Prostate gland (tissue), 2 donors: ENCODE results near the gene BFSP1. TPM values are rescaled to one million over a fixed set of nuclear protein-coding genes. Genes with fewer than 3 reads are reported as not detected.

ENCODE experiments used
- DNase-seq: peaks from one replicate; pipeline ENCODE4 v3.0.0-alpha.2; 2019; ENCODE audit warnings: low spot score
- H3K27ac ChIP-seq, 2 donors: fragments of 200-600 bp; sonication (generic); 2 replicates each; pipeline ENCODE4 v1.5.1; 2017 to 2019
- H3K27me3 ChIP-seq: fragments of 200-600 bp; sonication (generic); replicated peaks from 2 replicates; pipeline ENCODE4 v1.5.1; 2019; ENCODE audit not compliant: insufficient read depth
- H3K36me3 ChIP-seq, 2 donors: fragments of 200-600 bp; sonication (generic); 1 replicate in 1 of 2; 2 replicates in 1 of 2; pipeline versions ENCODE4 v1.5.1 to v1.8.1; 2017 to 2019
- H3K4me1 ChIP-seq: fragments of 200-600 bp; sonication (generic); replicated peaks from 2 replicates; pipeline ENCODE4 v1.5.1; 2019
- H3K4me3 ChIP-seq, 2 donors: fragments of 200-600 bp; sonication (generic); 2 replicates each; pipeline ENCODE4 v1.5.1; 2017 to 2019
- H3K9me3 ChIP-seq: fragments of 200-600 bp; sonication (generic); 2 replicates; pipeline ENCODE4 v1.5.1; 2017
- POLR2A ChIP-seq: fragments of 450-650 bp; IDR thresholded peaks from one replicate; pipeline ENCODE4 v1.6.1; 2016; ENCODE audit warnings: antibody characterized with exemption, mild to moderate bottlenecking
- POLR2AphosphoS5 ChIP-seq: sonication (generic); formaldehyde crosslinking; IDR thresholded peaks from one replicate; pipeline ENCODE4 v1.6.1; 2017; ENCODE audit warnings: antibody characterized with exemption
- whole genome bisulfite sequencing: methylation state at CpG from one replicate; pipeline ENCODE4 v1.1.5; 2018; 5-methylcytosine and 5-hydroxymethylcytosine counted together
- intact Hi-C: fragments of 100-400 bp; cut with DNase I; formaldehyde crosslinking; loops from one replicate; pipeline ENCODE4 v1.14.2; 2022
- total RNA-seq, 2 donors: library from RNA; depleted of rRNA; stranded (reverse); fragments of >200 nt; gene quantifications; one replicate each; pipeline ENCODE4 v1.1.0, GENCODE V29; 2016
- TF ChIP-seq, protein P1 (sequence below), 4 experiments: fragments of 200-600 bp in 2 of 4; fragments of 450-650 bp in 2 of 4; sonication (generic) in 2 of 4; IDR thresholded peaks; 1 replicate in 3 of 4; 2 replicates in 1 of 4; pipeline ENCODE4 v1.5.1; 2016 to 2019; ENCODE audit warnings: antibody characterized with exemption in 4 of 4, mild to moderate bottlenecking in 2 of 4, moderate library complexity in 2 of 4

The BFSP1 gene
- total RNA-seq, 2 donors from 2014 or later: 0.27 to 6.9 TPM

GRCh38 chr20:17498641-17499040, 32.5 kb downstream of the BFSP1 start:
- WGBS: 70% methylated on average over 13 of the region's 13 CpGs
- no peak for DNase-seq
- Histone ChIP-seq H3K4me3 (no peak overlapping the region), H3K9me3 (no peaks in the 10 kb centered on the region), H3K27me3 (no peaks in the 10 kb centered on the region), H3K4me1 (no peaks in the 10 kb centered on the region), H3K27ac (no peak overlapping the region), H3K36me3 (no peaks in the 10 kb centered on the region)
- intact Hi-C loops: no loop called here
- TF ChIP-seq POLR2A: no peak
- TF ChIP-seq, protein P1, sequence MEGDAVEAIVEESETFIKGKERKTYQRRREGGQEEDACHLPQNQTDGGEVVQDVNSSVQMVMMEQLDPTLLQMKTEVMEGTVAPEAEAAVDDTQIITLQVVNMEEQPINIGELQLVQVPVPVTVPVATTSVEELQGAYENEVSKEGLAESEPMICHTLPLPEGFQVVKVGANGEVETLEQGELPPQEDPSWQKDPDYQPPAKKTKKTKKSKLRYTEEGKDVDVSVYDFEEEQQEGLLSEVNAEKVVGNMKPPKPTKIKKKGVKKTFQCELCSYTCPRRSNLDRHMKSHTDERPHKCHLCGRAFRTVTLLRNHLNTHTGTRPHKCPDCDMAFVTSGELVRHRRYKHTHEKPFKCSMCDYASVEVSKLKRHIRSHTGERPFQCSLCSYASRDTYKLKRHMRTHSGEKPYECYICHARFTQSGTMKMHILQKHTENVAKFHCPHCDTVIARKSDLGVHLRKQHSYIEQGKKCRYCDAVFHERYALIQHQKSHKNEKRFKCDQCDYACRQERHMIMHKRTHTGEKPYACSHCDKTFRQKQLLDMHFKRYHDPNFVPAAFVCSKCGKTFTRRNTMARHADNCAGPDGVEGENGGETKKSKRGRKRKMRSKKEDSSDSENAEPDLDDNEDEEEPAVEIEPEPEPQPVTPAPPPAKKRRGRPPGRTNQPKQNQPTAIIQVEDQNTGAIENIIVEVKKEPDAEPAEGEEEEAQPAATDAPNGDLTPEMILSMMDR (IDR thresholded peaks at IDR 0.05): no peak
- no peak for TF ChIP-seq POLR2AphosphoS5

GRCh38 chr20:17497821-17498580, 33.2 kb downstream of the BFSP1 start:
- 41% methylated on average over 11 of the region's 11 CpGs for WGBS
- intact Hi-C loops: no loop called here
- no peak for TF ChIP-seq POLR2A
- TF ChIP-seq, protein P1 (IDR thresholded peaks at IDR 0.05): no peak
- TF ChIP-seq POLR2AphosphoS5: no peak
- Histone ChIP-seq H3K36me3 (no peaks in the 10 kb centered on the region), H3K4me3 (no peak overlapping the region), H3K4me1 (no peaks in the 10 kb centered on the region), H3K27ac (no peak overlapping the region), H3K9me3 (no peaks in the 10 kb centered on the region), H3K27me3 (no peaks in the 10 kb centered on the region)
- no peak for DNase-seq

DNA sequence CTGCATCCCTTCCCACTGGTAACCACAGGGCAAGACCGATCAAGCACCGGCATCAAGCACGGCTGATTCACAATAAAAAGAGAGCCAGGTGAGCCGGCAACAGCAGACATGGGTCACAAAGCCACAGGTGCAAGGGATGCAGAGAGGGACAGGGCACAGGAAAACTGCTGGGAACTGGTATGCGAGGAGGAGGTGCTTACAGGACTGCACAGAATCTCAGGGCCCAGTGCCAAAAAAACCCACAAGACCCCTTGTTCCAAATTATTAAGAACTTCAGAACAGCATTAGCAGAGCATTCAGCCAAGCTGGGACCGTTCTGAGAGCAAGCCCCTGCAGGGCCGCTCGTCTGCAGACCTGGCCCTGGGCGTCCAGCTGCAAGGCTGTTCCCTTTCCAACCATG, 35.4 kb downstream of the BFSP1 start:
- TF ChIP-seq, protein P1 (IDR thresholded peaks at IDR 0.05): no peak
- TF ChIP-seq POLR2A: no peak
- no peak for TF ChIP-seq POLR2AphosphoS5
- no peak for DNase-seq

GRCh38 chr20:17494201-17494600, 37.0 kb downstream of the BFSP1 start:
- no peaks in the 10 kb centered on the region for H3K36me3 ChIP-seq
- no peak overlapping the region for H3K27ac ChIP-seq
- no peak overlapping the region for H3K4me3 ChIP-seq
- DNase-seq: no peak
- TF ChIP-seq POLR2AphosphoS5 (no peak), POLR2A (no peak)
- TF ChIP-seq, protein P1 (IDR thresholded peaks at IDR 0.05): no peak
- intact Hi-C loops: no loop called here
- H3K27me3 ChIP-seq: no peaks in the 10 kb centered on the region
- 98% methylated on average over 7 of the region's 7 CpGs for WGBS
- H3K4me1 ChIP-seq: no peaks in the 10 kb centered on the region
- no peaks in the 10 kb centered on the region for H3K9me3 ChIP-seq

More for the DNA sequence above, 35.4 kb downstream of the BFSP1 start:
- no peaks in the 10 kb centered on the region for H3K9me3 ChIP-seq
- intact Hi-C loops: no loop called here
- 72% methylated on average over 9 of the region's 9 CpGs for WGBS
- no peaks in the 10 kb centered on the region for H3K4me1 ChIP-seq
- no peaks in the 10 kb centered on the region for H3K36me3 ChIP-seq
- H3K4me3 ChIP-seq: no peak overlapping the region
- H3K27me3 ChIP-seq: no peaks in the 10 kb centered on the region
- no peak overlapping the region for H3K27ac ChIP-seq

- Histone ChIP-seq H3K9me3 (no peaks in the 10 kb centered on the region), H3K27me3 (no peaks in the 10 kb centered on the region), H3K4me3 (no peak overlapping the region), H3K4me1 (no peaks in the 10 kb centered on the region), H3K36me3 (no peaks in the 10 kb centered on the region), H3K27ac (no peak overlapping the region)
- WGBS: 86% methylated on average over 2 of the region's 2 CpGs
- no peak for DNase-seq
- intact Hi-C loops: no loop called here
- TF ChIP-seq POLR2AphosphoS5 (no peak), POLR2A (no peak)
- TF ChIP-seq, protein P1 (IDR thresholded peaks at IDR 0.05): no peak
Measured at GRCh38 chr20:17493173-17493572, 38.0 kb downstream of the BFSP1 start.
